NCI-H460 (cell line): ENCODE measurements around the gene CNGB1. TPM values are rescaled to one million over a fixed set of nuclear protein-coding genes. Genes with fewer than 3 reads are reported as not detected.
"Not testable (repeated sequence)": the region's sequence is repeated elsewhere in the genome, so short reads cannot be mapped to it uniquely, and the experiment has no call there.

Source experiments
- DNase-seq: peaks from one replicate; pipeline ENCODE4 v3.0.0-alpha.2; 2016; ENCODE audit warnings: low read depth; ENCODE audit errors: extremely low read depth
- total RNA-seq: library from RNA; depleted of rRNA; stranded (reverse); fragments of >200 nt; shearing (Covaris generic); gene quantifications from 2 replicates; pipeline ENCODE4 v1.2.3, GENCODE V29; 2014; rRNA removed

The CNGB1 gene
- total RNA-seq, 1 experiment from 2014 or later = not detected

GRCh38 chr16:57842601-57843000, 128.3 kb downstream of the CNGB1 start:
- no peak for DNase-seq

- no peak for DNase-seq
Measured at GRCh38 chr16:57840833-57841232, 130.1 kb downstream of the CNGB1 start.

- DNase-seq = no peak
Measured at GRCh38 chr16:57838161-57838560, 132.8 kb downstream of the CNGB1 start.

GRCh38 chr16:57837305-57838125, 133.4 kb downstream of the CNGB1 start:
- no peak for DNase-seq

GRCh38 chr16:57835439-57835838, 135.5 kb downstream of the CNGB1 start:
- DNase-seq = not testable (repeated sequence)

GRCh38 chr16:57834936-57835335, 136.0 kb downstream of the CNGB1 start:
- no peak for DNase-seq

Other genes starting within 250 kb of the CNGB1 start
- gene KATNB1, start 235.4 kb downstream of the CNGB1 start, total RNA-seq = 64.7 and 67.2 TPM in 2 replicates
- 300 and 301 TPM in 2 replicates for gene KIFC3, start 168.6 kb downstream of the CNGB1 start, total RNA-seq
- gene ZNF319, start 29.5 kb upstream of the CNGB1 start, total RNA-seq = 5.9 and 7.6 TPM in 2 replicates
- 14.2 and 17.5 TPM in 2 replicates for gene USB1, start 30.3 kb upstream of the CNGB1 start, total RNA-seq
- gene MMP15, start 54.6 kb upstream of the CNGB1 start, total RNA-seq = 4.0 and 4.8 TPM in 2 replicates
- gene CFAP20, start 158.3 kb upstream of the CNGB1 start, total RNA-seq = 77.8 and 85.3 TPM in 2 replicates
- 56.9 and 60.1 TPM in 2 replicates for gene CSNK2A2, start 227.0 kb upstream of the CNGB1 start, total RNA-seq